HG02885 (cell line): ENCODE results near the gene TRAP1.
"Not testable (repeated sequence)": the region's sequence is repeated elsewhere in the genome, so short reads cannot be mapped to it uniquely, and the experiment has no call there.

Experiments
- ATAC-seq: cut with Tn5 transposase; IDR thresholded peaks from one replicate; pipeline ENCODE4 v1.9.1; 2021; ENCODE audit warnings: mild to moderate bottlenecking; ENCODE audit not compliant: unreplicated experiment, poor library complexity

TRAP1 gene

DNA sequence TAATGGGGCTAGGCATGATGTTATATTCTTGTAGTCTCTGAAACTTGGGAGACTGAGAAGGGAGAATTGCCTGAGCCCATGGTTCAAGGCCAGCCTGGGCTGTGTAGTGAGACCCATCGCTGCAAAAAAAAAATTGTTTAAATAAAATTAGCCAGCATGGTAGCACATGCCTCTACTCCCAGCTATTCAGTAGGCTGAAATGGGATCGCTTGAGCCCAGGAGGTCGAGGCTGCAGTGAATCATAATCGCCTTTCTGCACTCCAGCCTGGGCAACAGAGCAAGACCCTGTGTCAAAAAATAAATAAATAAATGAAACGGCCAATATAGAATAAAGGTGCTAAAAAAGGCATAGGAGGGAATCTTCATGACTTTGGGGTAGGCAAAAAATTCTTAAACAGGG, 92.0 kb downstream of the TRAP1 start:
- ATAC-seq, result no peak

DNA sequence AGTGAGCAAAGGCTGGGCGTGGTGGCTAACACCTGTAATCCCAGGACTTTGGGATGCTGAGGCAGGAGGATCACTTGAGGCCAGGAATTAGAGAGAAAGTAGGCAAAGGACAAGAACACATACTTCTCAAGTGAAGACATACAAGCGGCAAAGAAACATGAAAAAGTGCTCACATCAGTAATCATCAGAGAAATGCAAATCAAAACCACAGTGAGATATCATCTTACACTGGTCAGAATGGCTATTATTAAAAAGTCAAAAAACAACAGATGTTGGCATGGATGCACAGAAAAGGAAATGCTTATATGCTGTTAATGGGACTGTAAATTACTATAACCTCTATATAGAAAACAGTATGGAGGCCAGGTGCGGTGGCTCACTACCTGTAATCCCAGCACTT, 93.7 kb downstream of the TRAP1 start:
- ATAC-seq, result no peak

DNA sequence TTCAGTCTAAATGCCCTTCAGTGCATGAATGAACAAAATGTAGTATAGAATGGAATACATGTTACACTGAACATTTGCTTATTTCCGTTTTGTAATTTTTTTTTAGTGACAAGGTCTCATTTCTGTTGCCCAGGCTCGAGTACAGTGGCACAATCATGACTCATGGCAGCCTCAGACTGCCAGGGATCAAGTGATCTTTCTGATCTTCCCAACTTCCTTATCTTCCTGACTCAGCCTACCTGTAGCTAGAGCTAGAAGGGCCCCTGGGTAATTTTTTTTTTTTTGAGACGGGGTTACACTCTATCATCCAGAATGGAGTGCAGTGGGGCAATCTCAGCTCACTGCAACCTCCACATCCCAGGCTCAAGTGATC, 98.6 kb downstream of the TRAP1 start:
- ATAC-seq, result no peak

DNA sequence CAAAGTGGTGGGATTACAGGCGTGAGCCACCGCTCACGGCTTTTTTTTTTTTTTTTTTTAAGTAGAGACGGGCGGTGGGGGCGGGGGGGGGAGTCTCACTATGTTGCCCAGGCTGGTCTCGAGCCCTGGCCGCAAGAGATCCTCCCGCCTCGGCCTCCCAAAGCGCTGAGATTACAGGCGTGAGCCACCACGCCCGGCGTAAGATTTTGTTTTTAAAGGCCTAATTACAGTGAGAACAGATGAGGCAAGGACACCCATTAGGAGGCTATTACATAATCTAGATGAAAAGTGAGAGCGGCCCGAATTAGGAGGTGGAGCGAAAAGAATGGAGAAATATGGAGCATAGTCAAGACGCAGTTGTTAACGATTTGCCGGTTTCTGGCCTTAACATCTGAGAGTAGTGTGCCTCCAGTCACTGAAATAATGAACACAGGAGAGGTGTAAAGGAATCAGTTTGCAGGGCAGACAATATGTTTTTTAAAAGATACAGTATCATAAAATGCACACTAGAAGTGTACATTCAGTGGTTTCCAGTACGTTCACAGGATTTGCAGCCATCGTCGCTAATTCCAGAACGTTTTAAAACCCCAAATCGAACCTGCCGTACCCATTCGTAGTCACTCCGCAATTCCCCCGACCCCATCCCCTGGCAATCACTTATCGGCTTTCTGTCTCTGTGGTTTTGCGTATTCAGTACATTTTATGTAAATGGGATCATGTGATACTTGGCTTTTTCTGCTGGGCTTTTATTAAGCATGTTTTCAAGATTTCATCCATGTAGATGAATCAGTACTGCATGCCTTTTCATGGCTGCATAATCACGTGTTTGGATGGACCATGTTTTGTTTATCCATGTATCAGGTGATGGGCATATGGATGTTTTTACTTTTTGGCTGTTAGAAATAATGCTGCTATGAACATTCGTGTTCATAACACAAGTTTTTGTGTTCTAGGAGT, 104.5 kb downstream of the TRAP1 start:
- ATAC-seq, result no peak

DNA sequence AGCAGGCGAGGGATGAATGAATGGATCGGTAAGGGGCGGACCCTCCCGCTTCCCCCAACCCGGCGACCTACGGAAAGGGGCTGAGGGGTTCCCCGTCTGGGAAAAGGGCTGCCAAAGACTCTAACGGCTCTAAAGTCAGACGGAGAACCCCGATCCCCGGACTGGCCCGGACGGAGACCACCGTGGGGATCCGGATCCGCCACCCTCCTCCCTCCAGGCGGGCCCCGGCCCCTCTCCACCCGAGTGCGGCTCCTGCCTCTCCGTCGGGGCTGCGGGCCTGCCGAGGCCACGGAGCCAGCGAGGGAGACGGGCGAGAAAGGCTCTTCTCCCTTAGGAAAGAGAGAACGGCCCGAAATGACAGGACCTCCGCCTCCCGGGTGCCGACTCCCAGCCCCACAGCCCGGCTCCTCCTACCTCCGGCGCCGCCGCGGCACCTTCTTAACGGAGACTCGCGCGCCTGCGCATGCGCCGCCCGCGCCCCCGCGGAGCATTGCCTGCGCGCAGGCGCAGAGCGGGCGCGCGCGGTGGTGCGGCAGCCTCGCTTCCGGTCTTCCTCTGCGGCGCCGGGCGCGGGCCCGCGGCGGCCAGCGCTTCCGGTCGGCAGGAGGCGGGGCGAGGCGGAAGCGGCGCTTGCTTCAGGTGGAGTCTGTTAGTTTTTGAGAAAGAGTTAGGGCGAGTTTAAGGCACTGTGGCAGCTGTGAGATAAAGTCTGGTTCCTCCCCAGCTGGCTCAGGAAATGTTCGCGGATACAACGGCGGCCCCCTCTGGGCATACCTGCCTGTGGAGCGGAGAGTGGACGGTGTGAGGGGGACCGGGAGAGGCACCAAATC, 106.0 kb downstream of the TRAP1 start, which contains the start of gene SLX4:
TSS of gene SLX4 (minus strand) at position 461 of the 830 bp plus-strand sequence. CDS start 2,642 bp downstream, outside the sequence.
- ATAC-seq, result peak; percentile 89

DNA sequence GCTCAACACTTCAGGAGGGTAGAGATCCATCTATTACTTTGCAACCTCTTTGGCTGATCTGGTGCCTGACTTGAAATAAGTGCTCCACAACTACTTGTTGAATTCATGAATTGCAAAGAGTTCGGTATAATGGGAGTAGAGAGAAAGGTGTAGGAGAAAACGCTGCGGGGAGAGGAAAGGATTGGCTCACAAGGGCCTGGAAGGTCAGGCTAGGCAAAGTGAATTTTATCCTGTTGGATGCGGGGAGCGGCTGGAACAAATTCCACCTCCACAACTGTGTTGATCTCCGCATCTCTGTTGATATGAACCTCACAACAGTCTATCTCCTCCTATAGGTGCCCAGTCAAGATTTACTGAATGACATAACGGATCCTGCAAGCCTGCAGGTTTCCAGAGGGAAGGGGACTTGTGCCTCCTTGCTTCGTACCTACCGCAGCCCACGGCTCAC, 106.6 kb downstream of the TRAP1 start:
- ATAC-seq, result no peak

DNA sequence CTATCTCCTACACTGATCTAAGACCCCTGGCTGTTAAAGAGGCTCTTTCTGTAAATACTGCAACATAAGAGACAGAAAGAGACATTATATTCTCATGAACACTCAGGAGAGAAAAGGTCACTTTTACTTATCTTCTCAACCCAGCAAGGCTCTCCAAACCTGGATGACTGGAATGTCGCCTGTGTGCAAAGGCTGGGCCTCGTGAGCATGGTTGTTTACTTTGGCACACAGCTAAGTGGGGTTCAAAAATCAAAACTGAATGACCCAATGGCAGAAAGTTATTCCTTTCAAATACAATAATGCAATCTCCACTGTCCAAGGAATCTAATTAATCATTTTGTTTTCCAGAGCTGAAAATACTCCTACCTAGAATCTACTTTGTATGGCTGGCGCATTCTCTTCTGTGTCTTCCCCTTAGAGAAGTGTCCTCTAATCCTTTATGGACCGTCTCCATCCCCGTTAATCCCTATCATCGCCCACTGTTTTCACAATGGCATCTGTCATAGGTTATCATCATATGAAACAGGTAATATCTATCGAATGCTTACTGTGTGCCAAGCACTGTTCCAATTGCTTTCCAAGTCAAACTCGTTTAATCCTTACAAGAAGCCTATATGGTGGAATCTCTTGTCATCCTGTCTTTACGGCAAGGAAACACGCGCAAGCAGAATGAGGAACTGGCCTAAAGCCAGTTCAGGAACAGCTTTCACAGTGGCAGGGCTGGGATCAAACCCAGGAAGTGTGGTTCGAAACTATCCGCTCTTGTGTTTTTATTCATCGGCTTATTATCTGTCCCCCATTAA, 107.2 kb downstream of the TRAP1 start:
- no peak for ATAC-seq

DNA sequence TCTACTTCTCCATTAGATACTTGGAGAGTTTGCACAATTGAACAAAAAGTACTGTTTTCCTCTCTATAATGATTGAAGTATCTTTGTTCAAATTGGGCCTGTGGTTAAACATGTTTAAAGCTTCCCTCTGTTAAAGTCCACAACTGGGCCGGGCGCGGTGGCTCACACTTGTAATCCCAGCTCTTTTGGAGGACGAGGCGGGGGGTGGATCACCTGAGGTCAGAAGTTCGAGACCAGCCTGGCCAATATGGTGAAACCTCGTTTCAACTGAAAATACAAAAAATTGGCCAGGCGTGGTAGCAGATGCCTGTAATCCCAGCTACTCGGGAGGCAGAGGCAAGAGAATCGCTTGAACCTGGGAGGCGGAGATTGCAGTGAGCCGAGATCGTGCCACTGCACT, 108.3 kb downstream of the TRAP1 start:
- ATAC-seq, result not testable (repeated sequence)

DNA sequence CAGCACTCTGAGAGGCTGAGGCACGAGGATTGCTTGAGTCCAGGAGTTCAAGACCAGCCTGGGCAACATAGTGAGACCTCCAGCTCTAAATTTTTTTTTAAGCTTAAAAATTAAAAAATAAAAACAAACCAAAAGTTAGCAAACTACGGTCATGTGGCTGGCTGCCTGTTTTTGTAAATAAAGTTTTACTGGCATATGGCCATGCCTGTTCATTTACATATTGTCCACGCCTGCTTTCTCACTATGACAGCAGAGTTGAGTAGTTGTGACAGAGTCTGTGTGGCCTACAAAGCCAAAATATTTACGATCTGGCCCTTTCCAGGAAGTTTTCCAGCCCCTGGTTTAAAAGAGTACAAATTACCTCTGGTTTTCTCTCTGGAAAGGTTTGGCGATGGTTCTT, 109.3 kb downstream of the TRAP1 start:
- no peak for ATAC-seq
